Upper lobe of right lung (tissue), 1 donor: Measurements from ENCODE around the gene OR14A16. TPM values are rescaled to one million over a fixed set of nuclear protein-coding genes. Genes with fewer than 3 reads are reported as not detected.

Source experiments
- ATAC-seq: fragments of 200-7000 bp; cut with Tn5 transposase; one replicate; pipeline ENCODE4 v1.9.1; 2020; ENCODE audit warnings: mild to moderate bottlenecking, moderate library complexity
- DNase-seq: peaks from one replicate; pipeline ENCODE4 v3.0.0-alpha.2; 2020
- H3K27ac ChIP-seq: fragments of 200-600 bp; one replicate; pipeline ENCODE4 v1.8.0; 2022
- H3K27me3 ChIP-seq: fragments of 200-600 bp; one replicate; pipeline ENCODE4 v1.8.0; 2022; ENCODE audit warnings: mild to moderate bottlenecking
- H3K36me3 ChIP-seq: fragments of 200-600 bp; one replicate; pipeline ENCODE4 v1.8.0; 2022
- H3K4me1 ChIP-seq: fragments of 200-600 bp; one replicate; pipeline ENCODE4 v1.8.0; 2022
- H3K4me3 ChIP-seq: fragments of 200-600 bp; one replicate; pipeline ENCODE4 v1.8.0; 2022; ENCODE audit warnings: mild to moderate bottlenecking
- H3K9me3 ChIP-seq: fragments of 200-600 bp; one replicate; pipeline ENCODE4 v1.8.0; 2022
- CTCF ChIP-seq: fragments of 200-600 bp; IDR thresholded peaks from one replicate; pipeline ENCODE4 v1.8.0; 2022; ENCODE audit warnings: antibody characterized with exemption
- intact Hi-C: fragments of 100-400 bp; cut with DNase I; formaldehyde crosslinking; loops from one replicate; pipeline ENCODE4 v1.11.0; 2022
- total RNA-seq: library from RNA; stranded (reverse); fragmentation: NEBNext Ultra II Directional; extraction: Animal tissue kit (Norgen Biotek cat#: 25700); gene quantifications from one replicate; pipeline ENCODE4 v1.2.1, GENCODE V29; 2021
- donor health status: DM: no; HTN: yes; CAD: no; lungs with severe emphysema.

The OR14A16 gene
- total RNA-seq, 1 donor from 2014 or later = not detected

GRCh38 chr1:247845693-247846017 lies 21.7 kb upstream of the OR14A16 start:
- no peak for ATAC-seq
- H3K36me3 ChIP-seq = no peaks in the 10 kb centered on the region

GRCh38 chr1:247845011-247845692 lies 21.2 kb upstream of the OR14A16 start:
- no peak overlapping the region for H3K4me3 ChIP-seq
- no peak for DNase-seq
- intact Hi-C loops = no loop called here
- no peaks in the 10 kb centered on the region for H3K27me3 ChIP-seq
- no peaks in the 10 kb centered on the region for H3K9me3 ChIP-seq
- no peak overlapping the region for H3K27ac ChIP-seq
- no peaks in the 10 kb centered on the region for H3K36me3 ChIP-seq
- TF ChIP-seq CTCF = no peak
- ATAC-seq = no peak
- H3K4me1 ChIP-seq = no peaks in the 10 kb centered on the region

More at GRCh38 chr1:247845693-247846017, 21.7 kb upstream of the OR14A16 start:
- no peaks in the 10 kb centered on the region for H3K9me3 ChIP-seq
- no peak overlapping the region for H3K4me3 ChIP-seq
- TF ChIP-seq CTCF = no peak
- H3K27ac ChIP-seq = no peak overlapping the region
- intact Hi-C loops = no loop called here
- no peaks in the 10 kb centered on the region for H3K27me3 ChIP-seq
- no peaks in the 10 kb centered on the region for H3K4me1 ChIP-seq
- DNase-seq = no peak

GRCh38 chr1:247843411-247843810 lies 19.5 kb upstream of the OR14A16 start:
- intact Hi-C loops = no loop called here
- no peak overlapping the region for H3K4me3 ChIP-seq
- TF ChIP-seq CTCF = no peak
- DNase-seq (no peak), ATAC-seq (no peak)
- no peak overlapping the region for H3K27ac ChIP-seq
- H3K36me3 ChIP-seq = no peaks in the 10 kb centered on the region
- H3K27me3 ChIP-seq = no peaks in the 10 kb centered on the region
- no peaks in the 10 kb centered on the region for H3K9me3 ChIP-seq
- H3K4me1 ChIP-seq = no peaks in the 10 kb centered on the region

- Histone ChIP-seq H3K27me3 (no peaks in the 10 kb centered on the region), H3K4me3 (no peak within 1 kb of the TSS), H3K27ac (no peak within 1 kb of the TSS), H3K9me3 (no peaks in the 10 kb centered on the region), H3K4me1 (no peaks in the 10 kb centered on the region), H3K36me3 (no peaks in the 10 kb centered on the region)
- TF ChIP-seq CTCF = no peak
- intact Hi-C loops = no loop called here
- DNase-seq = no peak
- no peak for ATAC-seq
Measured at GRCh38 chr1:247841796-247842195, 17.9 kb upstream of the OR14A16 start, which contains the start of gene OR11L1. Gene OR11L1, minus strand, starts transcription at chr1:247841896. Its CDS starts 0 bp downstream, at chr1:247841896.

GRCh38 chr1:247840818-247841217 lies 16.9 kb upstream of the OR14A16 start:
- no peaks in the 10 kb centered on the region for H3K36me3 ChIP-seq
- ATAC-seq (no peak), DNase-seq (no peak)
- intact Hi-C loops = no loop called here
- TF ChIP-seq CTCF = no peak
- no peak overlapping the region for H3K27ac ChIP-seq
- H3K4me1 ChIP-seq = no peaks in the 10 kb centered on the region
- H3K4me3 ChIP-seq = no peak overlapping the region
- H3K9me3 ChIP-seq = no peaks in the 10 kb centered on the region
- H3K27me3 ChIP-seq = no peaks in the 10 kb centered on the region

- H3K4me1 ChIP-seq = no peaks in the 10 kb centered on the region
- DNase-seq (no peak), ATAC-seq (no peak)
- no peak overlapping the region for H3K27ac ChIP-seq
- no peaks in the 10 kb centered on the region for H3K36me3 ChIP-seq
- H3K27me3 ChIP-seq = no peaks in the 10 kb centered on the region
- TF ChIP-seq CTCF = no peak
- H3K9me3 ChIP-seq = no peaks in the 10 kb centered on the region
- intact Hi-C loops = no loop called here
- H3K4me3 ChIP-seq = no peak overlapping the region
Measured at GRCh38 chr1:247833601-247834000, 9.7 kb upstream of the OR14A16 start.
